Measurements from ENCODE around the gene ATP1A3. TPM values are rescaled to one million over a fixed set of nuclear protein-coding genes. Genes with fewer than 3 reads are reported as not detected.

Gene ATP1A3
- total RNA-seq = under 0.01 TPM in 1 of 2 replicates, not detected in the other

GRCh38 chr19:41993612-41994483 is at the start of gene ATP1A3:
Gene ATP1A3, minus strand, starts transcription at chr19:41994230. Its CDS starts 154 bp downstream, at chr19:41994076.

GRCh38 chr19:41959056-41960053 is 34.7 kb downstream of the ATP1A3 start, which contains the start of gene RABAC1:
Gene RABAC1, minus strand, starts transcription at chr19:41959321. Its CDS starts 29 bp downstream, at chr19:41959292.

GRCh38 chr19:41928221-41928683 is 65.8 kb downstream of the ATP1A3 start, which contains the start of gene ERFL:
Gene ERFL, minus strand, starts transcription at chr19:41928449. Its CDS starts 15,530 bp downstream, at chr19:41912919.

Other genes starting within 250 kb of the ATP1A3 start
- gene CEACAM6, start 238.7 kb downstream of the ATP1A3 start, total RNA-seq = not detected in 2 replicates
- not detected in 2 replicates for gene CEACAM3, start 197.6 kb downstream of the ATP1A3 start, total RNA-seq
- not detected in 2 replicates for gene LYPD4, start 149.5 kb downstream of the ATP1A3 start, total RNA-seq
- not detected in 2 replicates for gene DMRTC2, start 149.2 kb downstream of the ATP1A3 start, total RNA-seq
- gene RPS19, start 134.0 kb downstream of the ATP1A3 start, total RNA-seq = 2,260 and 3,929 TPM in 2 replicates
- not detected in 2 replicates for gene CD79A, start 117.0 kb downstream of the ATP1A3 start, total RNA-seq
- 16.0 and 23.3 TPM in 2 replicates for gene ARHGEF1, start 111.0 kb downstream of the ATP1A3 start, total RNA-seq
- 0.16 TPM in 1 of 2 replicates, not detected in the other for gene ERFL, start 65.8 kb downstream of the ATP1A3 start, total RNA-seq
- 323 and 382 TPM in 2 replicates for gene RABAC1, start 34.9 kb downstream of the ATP1A3 start, total RNA-seq
- 0.09 TPM in 1 of 2 replicates, not detected in the other for gene GRIK5, start 76.0 kb upstream of the ATP1A3 start, total RNA-seq
- gene ZNF574, start 81.9 kb upstream of the ATP1A3 start, total RNA-seq = 6.6 and 8.3 TPM in 2 replicates
- gene POU2F2, start 138.2 kb upstream of the ATP1A3 start, total RNA-seq = 0.32 TPM in 1 of 2 replicates, not detected in the other
- gene DEDD2, start 223.4 kb upstream of the ATP1A3 start, total RNA-seq = 5.8 and 13.2 TPM in 2 replicates
- gene ZNF526, start 226.1 kb upstream of the ATP1A3 start, total RNA-seq = 7.9 and 13.0 TPM in 2 replicates
- 5.4 and 7.1 TPM in 2 replicates for gene GSK3A, start 248.4 kb upstream of the ATP1A3 start, total RNA-seq